ENCODE results near the gene DGKD. TPM values are rescaled to one million over a fixed set of nuclear protein-coding genes. Genes with fewer than 3 reads are reported as not detected.

The DGKD gene
- total RNA-seq, 1 donor from 2014 or later: 69.3 TPM

GRCh38 chr2:233499928-233500327, 145.6 kb downstream of the DGKD start:
- H3K27ac ChIP-seq: no peak overlapping the region
- TF ChIP-seq CTCF (IDR thresholded peaks at IDR 0.05): no peak
- no peak for DNase-seq
- no peak for ATAC-seq
- H3K4me3 ChIP-seq: no peak overlapping the region
- H3K9me3 ChIP-seq: peaks cover 9% of the 10 kb centered on the region
- peaks cover 53% of the 10 kb centered on the region for H3K36me3 ChIP-seq
- intact Hi-C loops (cut with DNase I): no loop called here
- H3K27me3 ChIP-seq (ENCODE audit: low read depth): no peaks in the 10 kb centered on the region
- no peaks in the 10 kb centered on the region for H3K4me1 ChIP-seq

GRCh38 chr2:233501198-233502076, 147.1 kb downstream of the DGKD start:
- ATAC-seq: no peak
- H3K27me3 ChIP-seq (ENCODE audit: low read depth): no peaks in the 10 kb centered on the region
- no peak overlapping the region for H3K4me3 ChIP-seq
- intact Hi-C loops (cut with DNase I): no loop called here
- peaks cover 45% of the 10 kb centered on the region for H3K36me3 ChIP-seq
- no peak for TF ChIP-seq CTCF (IDR thresholded peaks at IDR 0.05)
- no peak for DNase-seq
- H3K4me1 ChIP-seq: no peaks in the 10 kb centered on the region
- H3K9me3 ChIP-seq: peaks cover 9% of the 10 kb centered on the region
- H3K27ac ChIP-seq: no peak overlapping the region

GRCh38 chr2:233503481-233503880, 149.2 kb downstream of the DGKD start:
- H3K36me3 ChIP-seq: peaks cover 31% of the 10 kb centered on the region
- H3K4me3 ChIP-seq: no peak overlapping the region
- no peaks in the 10 kb centered on the region for H3K27me3 ChIP-seq (ENCODE audit: low read depth)
- H3K4me1 ChIP-seq: no peaks in the 10 kb centered on the region
- intact Hi-C loops (cut with DNase I): no loop called here
- H3K9me3 ChIP-seq: peaks cover 9% of the 10 kb centered on the region
- H3K27ac ChIP-seq: no peak overlapping the region
- DNase-seq: no peak
- ATAC-seq: no peak
- no peak for TF ChIP-seq CTCF (IDR thresholded peaks at IDR 0.05)

- no peak for TF ChIP-seq CTCF (IDR thresholded peaks at IDR 0.05)
- Histone ChIP-seq H3K4me1 (no peaks in the 10 kb centered on the region), H3K27me3 (ENCODE audit: low read depth) (no peaks in the 10 kb centered on the region), H3K9me3 (peaks cover 9% of the 10 kb centered on the region), H3K36me3 (peaks cover 31% of the 10 kb centered on the region), H3K4me3 (no peak overlapping the region), H3K27ac (no peak overlapping the region)
- intact Hi-C loops (cut with DNase I): no loop called here
- ATAC-seq (no peak), DNase-seq (no peak)
Observed at GRCh38 chr2:233503947-233504637, 149.8 kb downstream of the DGKD start.

- DNase-seq (no peak), ATAC-seq (peak; percentile 54 to 78)
- Histone ChIP-seq H3K4me3 (no peak overlapping the region), H3K4me1 (no peaks in the 10 kb centered on the region), H3K9me3 (no peaks in the 10 kb centered on the region), H3K27ac (no peak overlapping the region), H3K36me3 (peaks cover 14% of the 10 kb centered on the region), H3K27me3 (ENCODE audit: low read depth) (no peaks in the 10 kb centered on the region)
- no peak for TF ChIP-seq CTCF (IDR thresholded peaks at IDR 0.05)
- intact Hi-C loops (cut with DNase I): no loop called here
Observed at GRCh38 chr2:233513953-233514655, 159.8 kb downstream of the DGKD start.

Measured in lower lobe of right lung (tissue), 2 donors.